ENCODE results near the gene TRIM59.
A peak's percentile ranks its signal among the peaks of the same experiment; 100 is the strongest.

TRIM59 gene, protein sequence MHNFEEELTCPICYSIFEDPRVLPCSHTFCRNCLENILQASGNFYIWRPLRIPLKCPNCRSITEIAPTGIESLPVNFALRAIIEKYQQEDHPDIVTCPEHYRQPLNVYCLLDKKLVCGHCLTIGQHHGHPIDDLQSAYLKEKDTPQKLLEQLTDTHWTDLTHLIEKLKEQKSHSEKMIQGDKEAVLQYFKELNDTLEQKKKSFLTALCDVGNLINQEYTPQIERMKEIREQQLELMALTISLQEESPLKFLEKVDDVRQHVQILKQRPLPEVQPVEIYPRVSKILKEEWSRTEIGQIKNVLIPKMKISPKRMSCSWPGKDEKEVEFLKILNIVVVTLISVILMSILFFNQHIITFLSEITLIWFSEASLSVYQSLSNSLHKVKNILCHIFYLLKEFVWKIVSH

DNA sequence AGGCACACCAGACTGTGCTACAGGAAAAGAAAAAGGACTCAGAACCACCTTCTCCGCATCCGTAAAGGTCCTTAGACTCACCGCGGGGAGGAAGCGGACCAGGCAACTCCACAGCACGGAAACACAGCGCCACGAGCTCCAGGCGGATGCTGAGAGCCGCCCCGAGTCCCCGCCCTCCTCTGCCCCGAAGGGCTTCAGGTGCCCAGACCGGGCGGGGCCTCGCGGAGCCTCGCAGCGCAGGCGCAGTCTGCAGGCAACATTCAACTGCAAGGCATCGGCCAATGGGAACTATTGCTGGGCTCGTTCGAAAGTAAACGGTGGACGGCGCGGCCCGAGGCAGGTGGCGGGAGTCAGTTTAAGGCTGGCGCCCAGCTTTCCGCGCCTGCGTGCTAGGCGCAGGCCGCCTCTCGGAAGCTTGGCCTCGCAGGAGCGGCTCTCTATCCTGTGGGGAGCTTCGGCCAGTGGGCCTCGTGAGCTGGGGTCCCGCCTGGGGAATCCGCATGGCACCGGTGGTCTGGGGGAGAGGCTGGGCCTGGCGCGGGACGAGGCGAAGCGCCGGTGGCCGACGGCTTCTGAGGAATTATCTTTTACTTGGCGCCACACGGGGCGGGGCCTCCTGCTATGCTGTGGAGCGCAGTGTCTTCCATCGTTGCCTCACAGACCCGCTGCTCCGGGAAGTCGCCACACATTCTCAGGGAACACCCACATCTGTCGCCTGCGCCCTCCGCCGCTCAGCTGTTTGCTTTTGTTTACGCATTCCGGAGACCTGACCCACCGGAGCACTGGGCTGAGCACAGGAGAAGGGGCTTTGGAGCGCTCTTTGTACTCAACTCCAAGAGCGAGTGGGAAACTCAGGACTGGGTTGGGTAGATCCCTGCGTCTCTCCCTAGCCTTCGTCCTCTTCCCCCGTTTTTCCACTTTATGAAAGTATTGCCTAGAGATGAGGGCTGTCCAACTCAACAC is at the start of gene TRIM59:
Gene TRIM59 (minus strand): TSS at position 151 of the 963 bp plus-strand sequence. CDS start 10,603 bp downstream, outside the sequence.
- no peak for DNase-seq (ENCODE audit: low read depth)
- no peak within 1 kb of the TSS for H3K4me3 ChIP-seq (ENCODE audit: low read depth, low read length)
- TF ChIP-seq, protein P1, sequence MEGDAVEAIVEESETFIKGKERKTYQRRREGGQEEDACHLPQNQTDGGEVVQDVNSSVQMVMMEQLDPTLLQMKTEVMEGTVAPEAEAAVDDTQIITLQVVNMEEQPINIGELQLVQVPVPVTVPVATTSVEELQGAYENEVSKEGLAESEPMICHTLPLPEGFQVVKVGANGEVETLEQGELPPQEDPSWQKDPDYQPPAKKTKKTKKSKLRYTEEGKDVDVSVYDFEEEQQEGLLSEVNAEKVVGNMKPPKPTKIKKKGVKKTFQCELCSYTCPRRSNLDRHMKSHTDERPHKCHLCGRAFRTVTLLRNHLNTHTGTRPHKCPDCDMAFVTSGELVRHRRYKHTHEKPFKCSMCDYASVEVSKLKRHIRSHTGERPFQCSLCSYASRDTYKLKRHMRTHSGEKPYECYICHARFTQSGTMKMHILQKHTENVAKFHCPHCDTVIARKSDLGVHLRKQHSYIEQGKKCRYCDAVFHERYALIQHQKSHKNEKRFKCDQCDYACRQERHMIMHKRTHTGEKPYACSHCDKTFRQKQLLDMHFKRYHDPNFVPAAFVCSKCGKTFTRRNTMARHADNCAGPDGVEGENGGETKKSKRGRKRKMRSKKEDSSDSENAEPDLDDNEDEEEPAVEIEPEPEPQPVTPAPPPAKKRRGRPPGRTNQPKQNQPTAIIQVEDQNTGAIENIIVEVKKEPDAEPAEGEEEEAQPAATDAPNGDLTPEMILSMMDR (IDR thresholded peaks at IDR 0.05; ENCODE audit: low read depth, low read length) = no peak
- no peak for TF ChIP-seq MYC (IDR thresholded peaks at IDR 0.05; ENCODE audit: low read depth, low read length)
- TF ChIP-seq, protein P2, sequence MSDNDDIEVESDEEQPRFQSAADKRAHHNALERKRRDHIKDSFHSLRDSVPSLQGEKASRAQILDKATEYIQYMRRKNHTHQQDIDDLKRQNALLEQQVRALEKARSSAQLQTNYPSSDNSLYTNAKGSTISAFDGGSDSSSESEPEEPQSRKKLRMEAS (IDR thresholded peaks at IDR 0.05; ENCODE audit: low read depth, low read length) = no peak
- no peak for TF ChIP-seq POLR2A (IDR thresholded peaks at IDR 0.05; ENCODE audit: extremely low read depth, insufficient read length)

DNA sequence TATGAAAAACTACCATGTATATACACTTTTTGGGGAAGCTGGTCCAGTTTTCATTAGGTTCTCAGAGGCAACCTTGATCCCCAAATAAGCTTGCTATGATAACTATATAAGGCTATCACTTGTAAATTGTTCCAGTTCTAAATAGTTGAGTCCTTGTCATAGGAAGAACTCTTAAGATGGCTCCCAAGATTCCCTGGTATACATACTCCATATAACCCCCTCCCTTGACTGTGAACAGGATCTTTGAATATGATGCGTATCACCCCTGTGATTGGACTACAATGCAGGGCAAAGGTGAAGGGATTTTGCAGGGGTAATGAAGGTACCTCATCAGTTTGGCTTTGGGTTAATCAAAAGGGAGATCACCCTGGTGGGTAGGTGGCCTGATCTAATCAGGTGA is 48.6 kb upstream of the TRIM59 start:
- TF ChIP-seq, protein P2 (IDR thresholded peaks at IDR 0.05; ENCODE audit: low read depth, low read length) = no peak
- DNase-seq (ENCODE audit: low read depth) = no peak
- no peak overlapping the region for H3K4me3 ChIP-seq (ENCODE audit: low read depth, low read length)

DNA sequence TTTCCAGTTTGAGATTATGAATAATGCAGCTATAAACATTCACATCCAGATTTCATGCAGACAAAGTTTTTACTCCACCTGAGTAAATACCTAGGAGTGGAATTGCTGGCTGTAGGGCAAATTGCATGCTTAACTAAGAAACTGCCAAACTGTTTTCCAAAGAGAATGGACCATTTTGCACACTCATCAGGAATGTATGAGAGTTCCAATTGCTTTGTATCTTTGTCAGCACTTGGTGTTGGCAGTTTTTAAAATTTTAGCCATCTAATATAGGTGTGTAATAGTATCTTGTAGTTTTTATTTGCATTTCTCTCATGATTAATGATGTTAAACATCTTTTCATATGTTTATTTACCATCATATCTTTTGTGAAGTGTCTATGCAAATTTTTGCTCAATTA is 40.6 kb upstream of the TRIM59 start:
- no peak overlapping the region for H3K4me3 ChIP-seq (ENCODE audit: low read depth, low read length)
- TF ChIP-seq POLR2A (IDR thresholded peaks at IDR 0.05; ENCODE audit: extremely low read depth, insufficient read length) = no peak
- TF ChIP-seq, protein P2 (IDR thresholded peaks at IDR 0.05; ENCODE audit: low read depth, low read length) = no peak
- TF ChIP-seq, protein P1 (IDR thresholded peaks at IDR 0.05; ENCODE audit: low read depth, low read length) = no peak
- TF ChIP-seq MYC (IDR thresholded peaks at IDR 0.05; ENCODE audit: low read depth, low read length) = no peak
- DNase-seq (ENCODE audit: low read depth) = no peak

DNA sequence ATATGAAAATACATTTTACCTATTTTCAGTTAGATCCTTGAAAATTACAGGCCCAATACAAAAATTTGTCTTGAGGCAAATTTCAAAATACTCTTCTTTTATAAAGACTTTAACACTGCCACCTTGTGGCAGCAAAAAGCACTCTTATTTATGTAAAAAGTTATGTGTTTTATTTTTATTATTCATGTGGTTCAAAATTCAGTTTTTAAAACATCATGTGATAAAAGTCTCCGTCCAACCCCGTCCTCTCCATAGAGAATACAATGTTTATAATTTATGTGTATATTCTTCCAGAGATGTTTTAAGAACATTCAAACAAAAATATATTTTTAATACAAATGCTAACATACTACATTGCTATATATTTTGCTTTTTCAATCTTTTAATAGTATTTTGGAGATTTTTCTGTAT is 36.9 kb upstream of the TRIM59 start:
- DNase-seq (ENCODE audit: low read depth) = peak; percentile 56
- TF ChIP-seq MYC (IDR thresholded peaks at IDR 0.05; ENCODE audit: low read depth, low read length) = no peak
- TF ChIP-seq POLR2A (IDR thresholded peaks at IDR 0.05; ENCODE audit: extremely low read depth, insufficient read length) = no peak
- TF ChIP-seq, protein P2 (IDR thresholded peaks at IDR 0.05; ENCODE audit: low read depth, low read length) = no peak
- TF ChIP-seq, protein P1 (IDR thresholded peaks at IDR 0.05; ENCODE audit: low read depth, low read length) = peak; percentile 38
- H3K4me3 ChIP-seq (ENCODE audit: low read depth, low read length) = no peak overlapping the region

DNA sequence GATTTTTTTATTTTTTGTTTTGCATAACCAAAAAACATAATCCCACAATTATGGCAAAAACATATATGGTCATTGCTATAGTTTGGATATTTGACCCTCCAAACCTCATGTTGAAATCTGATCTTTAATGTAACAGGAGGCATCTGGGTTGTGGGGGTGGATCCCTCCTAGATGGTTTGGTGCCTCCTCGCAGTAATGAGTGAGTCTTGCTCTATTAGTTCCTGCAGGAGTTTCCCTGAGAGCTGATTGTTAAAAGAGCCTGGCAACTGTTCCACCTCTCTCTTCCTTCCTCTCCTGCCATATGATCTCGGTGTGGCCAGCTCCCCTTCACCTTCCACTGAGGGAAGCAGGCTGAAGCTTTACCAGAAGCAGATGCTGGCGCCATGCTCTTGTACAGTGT is 33.2 kb upstream of the TRIM59 start:
- DNase-seq (ENCODE audit: low read depth) = no peak
- no peak overlapping the region for H3K4me3 ChIP-seq (ENCODE audit: low read depth, low read length)
- TF ChIP-seq, protein P1 (IDR thresholded peaks at IDR 0.05; ENCODE audit: low read depth, low read length) = no peak
- TF ChIP-seq, protein P2 (IDR thresholded peaks at IDR 0.05; ENCODE audit: low read depth, low read length) = no peak
- TF ChIP-seq MYC (IDR thresholded peaks at IDR 0.05; ENCODE audit: low read depth, low read length) = no peak
- TF ChIP-seq POLR2A (IDR thresholded peaks at IDR 0.05; ENCODE audit: extremely low read depth, insufficient read length) = no peak

Measured in NB4 (cell line).